ENCODE data around the gene SYNDIG1. TPM values are rescaled to one million over a fixed set of nuclear protein-coding genes. Genes with fewer than 3 reads are reported as not detected.

Gene SYNDIG1
- total and polyA plus RNA-seq, 2 of the 4 experiments (the other 2 are of a cell fraction): not detected

- 58% methylated on average over 6 of the region's 9 CpGs; no CpG with 5 or more reads in 1 of the 2 experiments for WGBS, 2 experiments (ENCODE audit: extremely low coverage in 2 of 2, insufficient read length in 1 of 2)
Observed at GRCh38 chr20:24703284-24703610, 233.8 kb downstream of the SYNDIG1 start.

More at GRCh38 chr20:24703284-24703610, 233.8 kb downstream of the SYNDIG1 start:
- Histone ChIP-seq H3K4ac (ENCODE audit: low read depth, low read length) (no peak overlapping the region), H3K4me2 (ENCODE audit: low read depth, low read length) (no peak overlapping the region), H4K20me1 (ENCODE audit: insufficient read depth, low read length) (no peaks in the 10 kb centered on the region), H3K9me1 (ENCODE audit: insufficient read depth, low read length) (no peaks in the 10 kb centered on the region), H2BK15ac (ENCODE audit: low read depth, low read length) (no peak overlapping the region), H3K9ac (ENCODE audit: low read depth, low read length) (no peak overlapping the region), H3K23ac (ENCODE audit: low read depth, low read length) (no peak overlapping the region), H2BK20ac (ENCODE audit: low read depth, low read length) (no peak overlapping the region), H3K79me1 (ENCODE audit: low read depth in 1 of 2, low read length in 2 of 2) (no peaks in the 10 kb centered on the region), H2BK120ac (ENCODE audit: low read depth, low read length) (no peak overlapping the region), H3K4me1 (ENCODE audit: control insufficient read depth, insufficient read depth, low read length) (no peaks in the 10 kb centered on the region), H3K27me3 (ENCODE audit: control insufficient read depth, insufficient read depth, low read length) (peaks cover 37% of the 10 kb centered on the region), H3K9me3 (ENCODE audit: control insufficient read depth, insufficient read depth, low read length) (no peaks in the 10 kb centered on the region), H3K36me3 (ENCODE audit: control insufficient read depth, insufficient read depth, low read length) (no peaks in the 10 kb centered on the region), H4K8ac (ENCODE audit: low read depth in 2 of 2, low read length in 2 of 2) (no peak overlapping the region), H2AFZ (replicated peaks; ENCODE audit: low read length, poor library complexity) (no peak overlapping the region), H3K14ac (replicated peaks; ENCODE audit: low read depth, low read length) (no peak overlapping the region), H2BK5ac (ENCODE audit: low read depth, low read length, poor library complexity, severe bottlenecking) (no peak overlapping the region), H3K27ac (ENCODE audit: insufficient read depth, low read length) (no peak overlapping the region), H3K18ac (ENCODE audit: low read depth, low read length) (no peak overlapping the region), H3K4me3 (ENCODE audit: insufficient read depth, low read depth, low read length) (no peak overlapping the region), H3K56ac (ENCODE audit: extremely low read depth, insufficient read depth, low read length) (no peak overlapping the region), H4K5ac (ENCODE audit: low read depth, low read length) (no peak overlapping the region), H2AK5ac (ENCODE audit: low read depth, low read length) (no peak overlapping the region), H2AK9ac (replicated peaks; ENCODE audit: low read depth, low read length, poor library complexity) (no peak overlapping the region), H4K91ac (ENCODE audit: insufficient read depth, low read depth, low read length) (no peak overlapping the region)
- no peak for DNase-seq
- CTCF ChIA-PET: no interaction called here
- POLR2A ChIA-PET (ENCODE audit: unreplicated experiment): no interaction called here
- no peak for ATAC-seq (ENCODE audit: low read depth)
- TF ChIP-seq, protein P1, sequence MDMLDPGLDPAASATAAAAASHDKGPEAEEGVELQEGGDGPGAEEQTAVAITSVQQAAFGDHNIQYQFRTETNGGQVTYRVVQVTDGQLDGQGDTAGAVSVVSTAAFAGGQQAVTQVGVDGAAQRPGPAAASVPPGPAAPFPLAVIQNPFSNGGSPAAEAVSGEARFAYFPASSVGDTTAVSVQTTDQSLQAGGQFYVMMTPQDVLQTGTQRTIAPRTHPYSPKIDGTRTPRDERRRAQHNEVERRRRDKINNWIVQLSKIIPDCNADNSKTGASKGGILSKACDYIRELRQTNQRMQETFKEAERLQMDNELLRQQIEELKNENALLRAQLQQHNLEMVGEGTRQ (IDR thresholded peaks at IDR 0.05; ENCODE audit: low read depth, low read length): no peak
- TF ChIP-seq BHLHE40 (IDR thresholded peaks at IDR 0.05; ENCODE audit: low read depth, low read length) (no peak), MAZ (IDR thresholded peaks at IDR 0.05; ENCODE audit: borderline replicate concordance, low read depth, low read length) (no peak), POLR2A (IDR thresholded peaks at IDR 0.05; ENCODE audit: low read depth, low read length) (no peak), MAFK (IDR thresholded peaks at IDR 0.05; ENCODE audit: low read depth, low read length) (no peak), FOS (IDR thresholded peaks at IDR 0.05; ENCODE audit: low read depth, low read length) (no peak), MXI1 (IDR thresholded peaks at IDR 0.05; ENCODE audit: borderline replicate concordance, low read depth, low read length) (no peak), NFE2L2 (IDR thresholded peaks at IDR 0.05; ENCODE audit: low read depth, low read length) (no peak), CEBPB (IDR thresholded peaks at IDR 0.05; ENCODE audit: low read depth, low read length) (no peak), CHD1 (IDR thresholded peaks at IDR 0.05; ENCODE audit: low read depth, low read length) (no peak), SMC3 (IDR thresholded peaks at IDR 0.05; ENCODE audit: low read depth, low read length) (no peak), ELK1 (IDR thresholded peaks at IDR 0.05; ENCODE audit: borderline replicate concordance, low read depth, low read length) (no peak), RAD21 (IDR thresholded peaks at IDR 0.05; ENCODE audit: low read length) (no peak), RFX5 (IDR thresholded peaks at IDR 0.05; ENCODE audit: low read depth, low read length) (no peak), RCOR1 (IDR thresholded peaks at IDR 0.05; ENCODE audit: insufficient replicate concordance, low read length) (no peak)
- TF ChIP-seq, protein P2, sequence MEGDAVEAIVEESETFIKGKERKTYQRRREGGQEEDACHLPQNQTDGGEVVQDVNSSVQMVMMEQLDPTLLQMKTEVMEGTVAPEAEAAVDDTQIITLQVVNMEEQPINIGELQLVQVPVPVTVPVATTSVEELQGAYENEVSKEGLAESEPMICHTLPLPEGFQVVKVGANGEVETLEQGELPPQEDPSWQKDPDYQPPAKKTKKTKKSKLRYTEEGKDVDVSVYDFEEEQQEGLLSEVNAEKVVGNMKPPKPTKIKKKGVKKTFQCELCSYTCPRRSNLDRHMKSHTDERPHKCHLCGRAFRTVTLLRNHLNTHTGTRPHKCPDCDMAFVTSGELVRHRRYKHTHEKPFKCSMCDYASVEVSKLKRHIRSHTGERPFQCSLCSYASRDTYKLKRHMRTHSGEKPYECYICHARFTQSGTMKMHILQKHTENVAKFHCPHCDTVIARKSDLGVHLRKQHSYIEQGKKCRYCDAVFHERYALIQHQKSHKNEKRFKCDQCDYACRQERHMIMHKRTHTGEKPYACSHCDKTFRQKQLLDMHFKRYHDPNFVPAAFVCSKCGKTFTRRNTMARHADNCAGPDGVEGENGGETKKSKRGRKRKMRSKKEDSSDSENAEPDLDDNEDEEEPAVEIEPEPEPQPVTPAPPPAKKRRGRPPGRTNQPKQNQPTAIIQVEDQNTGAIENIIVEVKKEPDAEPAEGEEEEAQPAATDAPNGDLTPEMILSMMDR (conservative IDR thresholded peaks at IDR 0.05; ENCODE audit: low read depth, low read length): no peak
- dilution Hi-C loops (cut with HindIII; ENCODE audit: low sequenced_read_pairs, unreplicated experiment) (no loop called here), in situ Hi-C loops (cut with MboI; ENCODE audit: low sequenced_read_pairs) (no loop called here), intact Hi-C loops (cut with micrococcal nuclease) (no loop called here)
- BruUV-seq (replicated peaks): no TSS peak

Data from IMR-90 (cell line).